IPS DF 4.7 (cell line): ENCODE results near the gene GSTM4.

Source experiments
- DNase-seq: peaks from one replicate; pipeline ENCODE4 v3.0.0-alpha.2; 2013; ENCODE audit warnings: low spot score; ENCODE audit errors: extremely low read depth

The GSTM4 gene

GRCh38 chr1:109624201-109625010 is 31.5 kb upstream of the GSTM4 start:
- DNase-seq, result no peak

- DNase-seq, result no peak
Measured at GRCh38 chr1:109625176-109625575, 30.7 kb upstream of the GSTM4 start.

- no peak for DNase-seq
Measured at GRCh38 chr1:109625601-109626560, 30.0 kb upstream of the GSTM4 start.

DNA sequence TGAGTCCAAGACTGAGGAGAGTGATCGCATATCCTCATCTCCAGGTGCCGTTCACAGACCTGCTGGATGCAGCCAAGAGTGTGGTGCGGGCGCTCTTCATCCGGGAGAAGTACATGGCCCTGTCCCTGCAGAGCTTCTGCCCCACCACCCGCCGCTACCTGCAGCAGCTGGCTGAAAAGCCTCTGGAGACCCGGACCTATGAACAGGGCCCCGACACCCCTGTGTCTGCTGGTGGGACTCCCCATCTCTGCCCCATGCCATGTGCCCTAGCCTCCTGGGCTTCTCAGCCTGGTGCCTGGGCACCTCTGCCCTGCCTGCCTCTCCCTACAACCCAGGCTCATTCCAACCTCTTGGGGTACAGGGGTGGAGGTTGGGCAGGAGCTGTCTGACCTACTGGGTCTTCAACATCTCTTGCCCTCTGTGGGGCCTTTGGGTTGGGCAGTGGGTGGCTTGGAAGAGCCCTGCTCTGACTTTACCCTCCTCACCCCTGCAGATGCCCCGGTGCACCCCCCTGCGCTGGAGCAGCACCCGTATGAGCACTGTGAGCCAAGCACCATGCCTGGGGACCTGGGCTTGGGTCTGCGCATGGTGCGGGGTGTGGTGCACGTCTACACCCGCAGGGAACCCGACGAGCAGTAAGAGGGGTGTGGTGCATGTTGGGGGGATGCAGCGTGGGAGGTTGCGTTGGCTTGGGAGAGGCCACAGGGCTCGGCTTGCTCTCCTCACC is 29.1 kb upstream of the GSTM4 start:
- no peak for DNase-seq

- DNase-seq, result no peak
Measured at GRCh38 chr1:109627692-109628399, 28.1 kb upstream of the GSTM4 start.

GRCh38 chr1:109628540-109629321 is 27.2 kb upstream of the GSTM4 start:
- DNase-seq, result no peak

GRCh38 chr1:109629372-109630030 is 26.4 kb upstream of the GSTM4 start:
- no peak for DNase-seq

DNA sequence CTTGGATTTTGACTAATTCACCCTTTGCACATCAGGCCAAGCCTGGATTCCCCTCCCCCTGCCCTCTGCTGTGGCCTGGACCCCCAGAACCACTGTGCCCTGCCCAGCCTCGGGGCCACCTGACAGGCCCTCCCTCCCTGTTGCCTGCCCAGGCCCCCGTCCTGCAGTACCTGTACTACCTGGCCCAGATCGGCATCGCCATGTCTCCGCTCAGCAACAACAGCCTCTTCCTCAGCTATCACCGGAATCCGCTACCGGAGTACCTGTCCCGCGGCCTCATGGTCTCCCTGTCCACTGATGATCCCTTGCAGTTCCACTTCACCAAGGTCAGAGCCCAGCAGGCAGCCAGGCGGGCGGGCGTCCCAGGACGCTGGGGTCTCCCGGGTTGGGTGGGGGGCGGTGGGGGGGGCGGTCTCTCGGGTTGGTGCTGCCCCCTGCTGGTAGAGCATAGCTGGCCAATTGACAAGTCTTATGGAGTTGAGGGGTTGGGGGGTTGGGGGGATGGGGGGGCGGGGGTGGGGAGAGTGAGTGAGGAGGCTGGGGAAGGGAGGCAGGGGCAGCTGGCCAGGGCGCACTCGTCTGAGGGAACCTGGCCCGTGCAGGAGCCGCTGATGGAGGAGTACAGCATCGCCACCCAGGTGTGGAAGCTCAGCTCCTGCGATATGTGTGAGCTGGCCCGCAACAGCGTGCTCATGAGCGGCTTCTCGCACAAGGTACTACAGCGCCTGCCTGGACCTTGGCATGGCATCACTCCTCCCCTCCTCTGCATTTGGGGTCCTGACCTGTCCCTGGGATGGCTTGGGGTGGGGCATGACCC is 25.6 kb upstream of the GSTM4 start:
- DNase-seq, result no peak

- no peak for DNase-seq
Measured at GRCh38 chr1:109630898-109631512, 24.9 kb upstream of the GSTM4 start.

- DNase-seq, result no peak
Measured at GRCh38 chr1:109631513-109632505, 24.1 kb upstream of the GSTM4 start.

GRCh38 chr1:109632671-109633346 is 23.1 kb upstream of the GSTM4 start:
- no peak for DNase-seq

DNA sequence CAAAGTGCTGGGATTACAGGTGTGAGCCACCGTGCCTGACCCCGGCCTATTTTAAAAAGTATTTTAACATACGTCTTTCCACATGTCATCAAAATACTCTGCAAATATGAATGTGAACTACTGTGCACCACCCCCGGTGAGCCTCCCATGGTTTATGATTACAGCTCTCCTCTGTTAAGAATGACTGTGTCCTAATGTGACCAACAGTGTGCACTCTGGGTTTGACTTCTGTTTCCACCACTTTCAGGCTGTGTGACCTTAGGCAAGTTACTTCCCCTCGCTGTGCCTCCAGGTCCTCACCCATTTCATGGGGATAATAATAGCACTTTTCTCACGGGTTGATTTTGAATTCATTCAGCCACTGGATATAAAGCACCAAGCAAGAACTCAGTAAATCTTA is 21.6 kb upstream of the GSTM4 start:
- DNase-seq, result no peak

DNA sequence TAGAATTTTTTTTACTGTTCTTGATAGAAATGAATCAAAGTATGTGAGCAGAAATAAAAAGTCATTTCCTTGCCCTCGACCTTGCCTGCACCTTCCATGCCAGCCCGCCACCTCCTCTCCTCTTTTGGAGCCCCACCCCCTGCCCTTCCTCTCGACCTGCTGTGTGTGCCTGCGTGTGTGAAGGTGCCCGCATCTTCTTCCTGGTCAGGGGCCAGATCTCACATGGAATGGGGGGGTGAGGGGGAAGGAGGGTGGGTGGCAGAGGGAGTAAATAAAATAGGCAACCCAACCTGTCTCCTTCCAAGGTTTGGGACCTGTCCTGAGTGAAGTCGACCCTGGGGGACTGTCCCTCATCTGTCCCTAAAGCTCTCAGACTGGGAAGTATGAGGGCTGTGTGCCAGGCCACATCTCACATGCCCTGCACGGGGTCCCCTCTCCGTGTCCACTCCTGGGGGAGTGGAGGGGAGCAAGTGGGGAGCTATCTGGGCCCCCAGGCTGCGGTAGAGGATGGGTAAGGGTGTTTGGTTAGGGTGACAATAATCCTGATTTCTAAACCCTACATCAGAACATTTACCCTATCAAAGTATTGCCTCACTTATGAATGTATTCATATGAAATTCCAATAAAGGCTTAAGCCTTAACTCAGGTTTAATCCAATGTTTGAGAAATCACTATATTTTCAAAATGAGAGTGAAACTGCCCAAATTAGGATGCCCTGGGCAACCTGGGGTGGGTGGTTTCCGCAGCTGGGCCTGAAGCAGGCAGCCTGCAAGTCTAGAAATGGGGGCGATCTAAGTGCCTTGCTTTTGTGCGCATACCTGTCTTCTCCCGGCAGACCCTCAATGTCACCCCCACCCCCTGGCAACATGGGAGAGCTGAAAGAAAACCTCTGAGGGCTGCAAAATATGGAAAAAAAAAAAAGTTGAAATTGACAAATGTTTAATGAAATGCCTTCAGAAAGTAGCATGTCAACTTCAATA is 20.8 kb upstream of the GSTM4 start:
- no peak for DNase-seq

DNA sequence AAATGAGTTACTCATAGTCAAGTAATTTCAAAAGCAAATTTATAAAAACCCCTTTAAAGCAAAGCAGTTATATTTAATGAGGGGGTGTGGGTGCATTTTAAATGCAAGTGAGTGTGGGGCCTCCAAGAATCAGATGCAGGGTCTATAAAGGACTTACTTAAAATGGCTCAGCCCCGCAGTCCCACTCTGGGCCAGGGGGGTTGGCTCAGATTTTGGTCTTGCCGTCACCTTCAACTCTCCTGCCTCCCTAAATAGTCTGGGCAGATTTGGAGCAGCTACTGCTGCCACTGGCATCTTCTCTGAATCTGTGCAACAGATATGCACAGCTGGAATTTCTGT is 20.1 kb upstream of the GSTM4 start:
- DNase-seq, result no peak

- no peak for DNase-seq
Measured at GRCh38 chr1:109636201-109636952, 19.5 kb upstream of the GSTM4 start.
